Vagina (tissue), 2 donors: ENCODE data around the gene GPER1. TPM values are rescaled to one million over a fixed set of nuclear protein-coding genes. Genes with fewer than 3 reads are reported as not detected.

Experiments
- DNase-seq, 2 donors: peaks; one replicate each; pipeline ENCODE4 v3.0.0-alpha.2; 2017; ENCODE audit errors: extremely low spot score in 2 of 2
- H3K27ac ChIP-seq: fragments of 200-600 bp; sonication (generic); one replicate; pipeline ENCODE4 v1.5.1; 2019
- H3K27me3 ChIP-seq: fragments of 200-600 bp; sonication (generic); one replicate; pipeline ENCODE4 v1.5.1; 2019
- H3K36me3 ChIP-seq, 2 donors: fragments of 200-600 bp; sonication (generic); one replicate each; pipeline ENCODE4 v1.5.1; 2017 to 2019
- H3K4me1 ChIP-seq: fragments of 200-600 bp; sonication (generic); one replicate; pipeline ENCODE4 v1.5.1; 2019
- H3K4me3 ChIP-seq, 2 donors: fragments of 200-600 bp; sonication (generic); 1 replicate in 1 of 2; 2 replicates in 1 of 2; pipeline ENCODE4 v1.5.1; 2016 to 2019
- H3K9me3 ChIP-seq: fragments of 200-600 bp; sonication (generic); one replicate; pipeline ENCODE4 v1.5.1; 2019
- CTCF ChIP-seq, 3 experiments: fragments of 450-650 bp in 2 of 3; fragments of 200-600 bp in 1 of 3; sonication (generic) in 1 of 3; IDR thresholded peaks; one replicate each; pipeline ENCODE4 v1.5.1; 2017 to 2019; ENCODE audit warnings: antibody characterized with exemption in 3 of 3, mild to moderate bottlenecking in 2 of 3, moderate library complexity in 2 of 3
- POLR2A ChIP-seq, 2 donors: fragments of 450-650 bp; IDR thresholded peaks; one replicate each; pipeline ENCODE4 v1.6.1; 2017; ENCODE audit warnings: antibody characterized with exemption in 2 of 2, mild to moderate bottlenecking in 2 of 2, moderate library complexity in 2 of 2
- POLR2AphosphoS5 ChIP-seq, 2 donors: sonication (generic); formaldehyde crosslinking; IDR thresholded peaks; one replicate each; pipeline ENCODE4 v1.9.0; 2017; ENCODE audit warnings: antibody characterized with exemption in 2 of 2, mild to moderate bottlenecking in 2 of 2, low read depth in 1 of 2; ENCODE audit not compliant: insufficient read depth in 1 of 2
- intact Hi-C: fragments of 100-400 bp; cut with DNase I; formaldehyde crosslinking; loops from one replicate; pipeline ENCODE4 v1.15.1; 2023
- total RNA-seq: library from RNA; depleted of rRNA; stranded (reverse); fragments of >200 nt; gene quantifications from one replicate; pipeline ENCODE4 v1.2.3, GENCODE V29; 2016

GPER1 gene
- total RNA-seq, 1 donor from 2014 or later, result 8.3 TPM

- H3K4me1 ChIP-seq, result peaks cover 23% of the 10 kb centered on the region
- DNase-seq, result no peak
- H3K27me3 ChIP-seq, result no peaks in the 10 kb centered on the region
- peaks cover 0 to 8% of the 10 kb centered on the region in 2 donors for H3K36me3 ChIP-seq
- H3K9me3 ChIP-seq, result no peaks in the 10 kb centered on the region
- TF ChIP-seq POLR2AphosphoS5 (IDR thresholded peaks at IDR 0.05; ENCODE audit: insufficient read depth in 1 of 2, low read depth in 1 of 2) (no peak), POLR2A (IDR thresholded peaks at IDR 0.05) (no peak), CTCF (IDR thresholded peaks at IDR 0.05) (no peak)
- intact Hi-C loops, result no loop called here
- no peak overlapping the region for H3K27ac ChIP-seq
- H3K4me3 ChIP-seq, result no peak overlapping the region
These were observed 5.6 kb downstream of the GPER1 start for GRCh38 chr7:1093502-1093843.

- peaks cover 0 to 8% of the 10 kb centered on the region in 2 donors for H3K36me3 ChIP-seq
- TF ChIP-seq POLR2AphosphoS5 (IDR thresholded peaks at IDR 0.05; ENCODE audit: insufficient read depth in 1 of 2, low read depth in 1 of 2) (no peak), CTCF (IDR thresholded peaks at IDR 0.05) (no peak), POLR2A (IDR thresholded peaks at IDR 0.05) (no peak)
- no peak overlapping the region for H3K4me3 ChIP-seq
- H3K27me3 ChIP-seq, result no peaks in the 10 kb centered on the region
- H3K4me1 ChIP-seq, result peaks cover 18% of the 10 kb centered on the region
- H3K27ac ChIP-seq, result no peak overlapping the region
- no peaks in the 10 kb centered on the region for H3K9me3 ChIP-seq
- intact Hi-C loops, result no loop called here
- DNase-seq, result no peak
These were observed 6.1 kb downstream of the GPER1 start for GRCh38 chr7:1093916-1094508.

- H3K4me1 ChIP-seq, result peaks cover 17% of the 10 kb centered on the region
- no peak for TF ChIP-seq CTCF (IDR thresholded peaks at IDR 0.05)
- no peak for TF ChIP-seq POLR2A (IDR thresholded peaks at IDR 0.05)
- TF ChIP-seq POLR2AphosphoS5 (IDR thresholded peaks at IDR 0.05; ENCODE audit: insufficient read depth in 1 of 2, low read depth in 1 of 2), result no peak
- H3K36me3 ChIP-seq, result peaks cover 0 to 8% of the 10 kb centered on the region in 2 donors
- no peak overlapping the region for H3K27ac ChIP-seq
- no peak for DNase-seq
- intact Hi-C loops, result no loop called here
- no peaks in the 10 kb centered on the region for H3K27me3 ChIP-seq
- no peak overlapping the region for H3K4me3 ChIP-seq
- H3K9me3 ChIP-seq, result no peaks in the 10 kb centered on the region
These were observed 7.0 kb downstream of the GPER1 start for GRCh38 chr7:1094870-1095269.

GRCh38 chr7:1095621-1096155 is 7.8 kb downstream of the GPER1 start:
- H3K4me1 ChIP-seq, result peaks cover 17% of the 10 kb centered on the region
- no peak for DNase-seq
- no peak overlapping the region for H3K27ac ChIP-seq
- H3K27me3 ChIP-seq, result no peaks in the 10 kb centered on the region
- no peak for TF ChIP-seq POLR2AphosphoS5 (IDR thresholded peaks at IDR 0.05; ENCODE audit: insufficient read depth in 1 of 2, low read depth in 1 of 2)
- no peak for TF ChIP-seq POLR2A (IDR thresholded peaks at IDR 0.05)
- no peak for TF ChIP-seq CTCF (IDR thresholded peaks at IDR 0.05)
- H3K9me3 ChIP-seq, result no peaks in the 10 kb centered on the region
- intact Hi-C loops, result no loop called here
- H3K4me3 ChIP-seq, result peak overlapping the region in 1 of 2 donors; percentile 17
- peaks cover 0 to 8% of the 10 kb centered on the region in 2 donors for H3K36me3 ChIP-seq
